Measurements from ENCODE around the gene SMARCD1.

The SMARCD1 gene

GRCh38 chr12:50061946-50062686 lies 23.0 kb upstream of the SMARCD1 start:
- FAIRE-seq = no peak
- DNase-seq (ENCODE audit: insufficient read length, low spot score) = no peak
- no peak for TF ChIP-seq POLR2A (IDR thresholded peaks at IDR 0.05; ENCODE audit: low read depth, low read length)

DNA sequence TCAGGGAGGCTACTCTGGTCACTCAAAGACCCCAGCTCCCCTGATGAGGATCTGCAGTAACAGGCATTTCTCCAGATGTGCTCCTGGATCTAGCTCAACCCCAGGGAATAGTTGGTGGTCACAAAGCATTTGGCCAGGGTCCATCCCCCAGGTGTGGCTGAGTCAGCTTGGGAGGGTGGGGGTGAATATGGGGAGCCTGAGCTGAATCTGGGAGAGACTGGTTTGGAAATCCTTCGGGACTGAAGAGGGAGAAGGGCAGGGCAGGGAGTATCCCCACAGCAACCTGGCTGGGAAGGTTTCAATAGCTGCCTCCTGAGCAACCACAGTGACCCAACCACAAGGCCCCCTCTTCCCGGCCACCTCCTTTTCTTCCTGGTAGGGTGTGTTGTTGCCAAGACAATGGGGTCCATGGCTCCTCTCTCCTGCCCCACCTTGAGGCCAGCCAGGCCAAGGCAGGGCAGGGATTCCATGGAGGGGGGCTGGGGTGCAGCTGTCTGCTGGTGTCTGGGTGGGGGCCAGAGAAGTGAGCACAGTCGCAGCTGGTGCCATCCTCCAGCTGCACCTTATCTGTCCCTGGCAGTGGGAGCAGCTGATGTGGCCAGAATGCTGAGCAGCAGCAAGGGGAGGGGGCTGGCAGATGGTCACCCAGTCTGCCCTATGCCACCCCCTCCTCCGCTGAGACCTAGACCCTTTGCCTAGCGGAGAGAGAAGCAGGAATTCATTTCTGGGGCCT lies 22.2 kb upstream of the SMARCD1 start:
- TF ChIP-seq POLR2A (IDR thresholded peaks at IDR 0.05; ENCODE audit: low read depth, low read length) = no peak
- DNase-seq (ENCODE audit: insufficient read length, low spot score) (no peak), FAIRE-seq (no peak)

DNA sequence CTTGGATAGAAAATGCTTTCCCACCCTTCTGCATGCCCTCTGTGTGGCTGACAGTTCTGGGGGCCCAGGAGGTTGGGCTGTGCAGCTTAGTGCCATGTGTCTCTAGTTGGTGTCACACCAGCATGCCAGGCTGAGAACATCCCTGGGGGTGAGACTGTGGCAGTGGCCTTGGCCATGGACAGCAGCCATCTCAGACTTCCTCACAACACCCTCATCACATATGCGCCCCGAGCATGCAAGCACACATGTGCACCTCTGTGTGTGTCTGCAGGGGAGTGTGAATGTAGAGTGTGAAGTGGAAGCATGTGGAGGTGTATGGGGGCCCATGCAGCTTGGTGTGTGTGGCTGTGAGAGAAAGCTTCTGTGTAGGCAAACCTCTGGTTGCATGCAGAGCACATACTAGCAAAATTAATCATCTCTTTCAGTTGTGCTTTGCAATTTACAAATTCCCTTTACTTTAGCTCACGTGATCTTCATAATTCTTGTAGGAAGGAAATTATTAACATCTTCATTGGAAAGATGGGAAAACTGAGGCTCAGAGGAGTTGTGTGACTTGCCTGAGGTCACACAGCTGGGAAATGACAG lies 19.3 kb upstream of the SMARCD1 start:
- FAIRE-seq (no peak), DNase-seq (ENCODE audit: insufficient read length, low spot score) (no peak)
- no peak for TF ChIP-seq POLR2A (IDR thresholded peaks at IDR 0.05; ENCODE audit: low read depth, low read length)

DNA sequence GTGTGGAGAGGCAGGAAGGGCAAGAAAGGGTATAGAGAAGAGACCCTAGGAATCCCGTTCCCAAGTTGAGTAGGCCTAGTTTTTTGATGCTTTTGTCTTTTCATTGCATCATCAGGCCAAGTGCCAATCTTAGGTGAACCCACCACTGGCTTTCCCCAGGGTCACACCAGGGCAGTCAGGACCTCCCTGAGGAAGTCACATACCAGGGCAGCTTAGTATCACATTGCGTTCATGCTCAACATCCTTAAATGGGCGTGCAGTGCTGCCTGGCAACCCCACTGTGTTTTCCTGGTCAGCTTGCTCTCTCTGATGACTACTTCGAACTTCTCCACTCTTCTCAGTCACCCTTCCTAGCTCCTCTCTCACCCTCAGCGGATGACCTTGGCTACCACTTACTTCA lies 18.7 kb upstream of the SMARCD1 start:
- DNase-seq (ENCODE audit: insufficient read length, low spot score) (no peak), FAIRE-seq (no peak)
- no peak for TF ChIP-seq POLR2A (IDR thresholded peaks at IDR 0.05; ENCODE audit: low read depth, low read length)

DNA sequence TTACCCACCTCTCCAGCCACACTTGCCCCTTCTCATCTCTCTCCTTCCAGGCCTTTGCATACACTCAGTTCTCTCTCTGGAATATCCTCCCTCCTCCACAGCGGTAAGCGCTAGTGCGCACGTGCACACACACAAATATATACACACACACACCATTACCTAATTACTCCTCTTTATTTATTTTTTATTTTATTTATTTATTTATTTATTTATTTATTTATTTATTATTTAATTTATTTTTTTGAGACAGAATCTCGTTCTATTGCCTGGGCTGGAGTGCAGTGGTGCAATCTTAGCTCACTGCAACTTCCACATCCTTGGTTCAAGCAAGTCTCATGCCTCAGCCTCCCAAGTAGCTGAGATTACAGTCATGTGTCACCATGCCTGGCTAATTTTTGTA lies 16.1 kb upstream of the SMARCD1 start:
- no peak for TF ChIP-seq POLR2A (IDR thresholded peaks at IDR 0.05; ENCODE audit: low read depth, low read length)
- DNase-seq (ENCODE audit: insufficient read length, low spot score) = no peak
- no peak for FAIRE-seq

GRCh38 chr12:50069539-50069938 lies 15.6 kb upstream of the SMARCD1 start:
- no peak for TF ChIP-seq POLR2A (IDR thresholded peaks at IDR 0.05; ENCODE audit: low read depth, low read length)
- FAIRE-seq (no peak), DNase-seq (ENCODE audit: insufficient read length, low spot score) (no peak)

DNA sequence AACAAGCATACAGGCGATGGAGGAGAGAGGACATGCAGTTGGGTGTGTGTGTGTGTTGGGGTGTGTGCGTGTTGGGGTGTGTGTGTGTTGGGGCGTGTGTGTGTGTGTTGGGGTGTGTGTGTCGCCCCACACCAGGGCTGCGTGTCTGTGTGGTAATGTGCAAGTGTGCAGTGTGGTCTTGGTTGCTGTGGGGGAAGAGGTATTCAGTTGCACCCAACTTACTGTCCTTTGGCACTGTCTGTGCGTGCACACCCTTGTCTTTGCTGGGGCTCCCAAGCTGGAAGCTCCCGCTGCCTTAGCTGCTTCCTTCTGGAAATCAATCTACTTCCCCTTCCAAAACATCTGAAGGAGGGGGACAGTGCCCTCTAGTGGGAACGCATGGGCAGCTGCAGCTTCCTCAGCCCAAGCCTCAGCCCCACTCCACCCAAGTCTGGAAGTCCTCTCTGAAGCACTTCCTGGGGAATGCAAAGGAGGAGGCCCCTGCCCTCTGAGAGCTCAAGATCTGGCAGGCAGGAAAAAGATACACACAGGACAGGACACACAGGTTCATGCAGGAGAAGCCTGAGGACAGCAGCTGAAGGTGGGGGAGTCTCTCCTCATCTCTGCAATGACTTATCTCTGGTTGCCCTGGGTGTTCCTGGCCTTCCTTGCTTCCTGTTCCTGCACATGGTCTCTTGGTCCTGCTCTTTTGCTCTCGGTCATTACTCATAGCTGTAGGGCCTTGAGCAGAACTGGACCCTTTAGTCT lies 14.7 kb upstream of the SMARCD1 start:
- TF ChIP-seq POLR2A (IDR thresholded peaks at IDR 0.05; ENCODE audit: low read depth, low read length) = no peak
- peak; percentile 75 for DNase-seq (ENCODE audit: insufficient read length, low spot score)
- FAIRE-seq = peak; percentile 48

GRCh38 chr12:50072198-50072907 lies 12.8 kb upstream of the SMARCD1 start:
- no peak for DNase-seq (ENCODE audit: insufficient read length, low spot score)
- no peak for TF ChIP-seq POLR2A (IDR thresholded peaks at IDR 0.05; ENCODE audit: low read depth, low read length)
- FAIRE-seq = no peak

GRCh38 chr12:50073206-50073605 lies 11.9 kb upstream of the SMARCD1 start:
- TF ChIP-seq POLR2A (IDR thresholded peaks at IDR 0.05; ENCODE audit: low read depth, low read length) = no peak
- DNase-seq (ENCODE audit: insufficient read length, low spot score) (no peak), FAIRE-seq (no peak)

DNA sequence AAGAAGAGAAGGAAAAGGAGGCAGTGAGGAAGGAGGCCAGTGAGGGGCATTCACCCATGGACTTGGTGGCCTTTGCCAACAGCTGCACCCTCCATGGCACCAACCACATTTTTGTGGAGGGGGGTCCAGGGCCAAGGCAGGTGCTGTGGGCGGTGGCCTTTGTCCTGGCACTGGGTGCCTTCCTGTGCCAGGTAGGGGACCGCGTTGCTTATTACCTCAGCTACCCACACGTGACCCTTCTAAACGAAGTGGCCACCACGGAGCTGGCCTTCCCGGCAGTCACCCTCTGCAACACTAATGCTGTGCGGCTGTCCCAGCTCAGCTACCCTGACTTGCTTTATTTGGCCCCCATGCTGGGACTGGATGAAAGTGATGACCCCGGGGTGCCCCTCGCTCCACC lies 11.4 kb upstream of the SMARCD1 start:
- DNase-seq (ENCODE audit: insufficient read length, low spot score) (no peak), FAIRE-seq (no peak)
- no peak for TF ChIP-seq POLR2A (IDR thresholded peaks at IDR 0.05; ENCODE audit: low read depth, low read length)

GRCh38 chr12:50074936-50075807 lies 10.0 kb upstream of the SMARCD1 start:
- DNase-seq (ENCODE audit: insufficient read length, low spot score) = peak; percentile 87
- TF ChIP-seq POLR2A (IDR thresholded peaks at IDR 0.05; ENCODE audit: low read depth, low read length) = no peak
- FAIRE-seq = peak; percentile 69

- FAIRE-seq (no peak), DNase-seq (ENCODE audit: insufficient read length, low spot score) (no peak)
- no peak for TF ChIP-seq POLR2A (IDR thresholded peaks at IDR 0.05; ENCODE audit: low read depth, low read length)
Observed at GRCh38 chr12:50075808-50076170, 9.4 kb upstream of the SMARCD1 start.

DNA sequence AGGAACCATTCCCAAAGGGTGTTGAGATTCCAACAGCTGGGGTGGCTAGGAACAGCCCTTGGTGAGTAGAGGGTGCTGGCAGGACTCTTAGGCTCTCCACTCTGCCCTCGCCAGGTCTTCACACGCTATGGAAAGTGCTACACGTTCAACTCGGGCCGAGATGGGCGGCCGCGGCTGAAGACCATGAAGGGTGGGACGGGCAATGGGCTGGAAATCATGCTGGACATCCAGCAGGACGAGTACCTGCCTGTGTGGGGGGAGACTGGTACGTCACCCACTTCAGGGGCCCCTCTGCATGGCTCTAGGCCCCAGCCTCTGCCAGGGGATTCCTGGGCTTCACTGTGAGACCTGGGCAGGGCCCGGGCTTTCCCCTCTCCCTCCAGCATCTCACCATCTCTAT lies 8.0 kb upstream of the SMARCD1 start:
- FAIRE-seq (no peak), DNase-seq (ENCODE audit: insufficient read length, low spot score) (no peak)
- no peak for TF ChIP-seq POLR2A (IDR thresholded peaks at IDR 0.05; ENCODE audit: low read depth, low read length)

Measured in H54 (cell line).